Stimulated activated CD8-positive, alpha-beta memory T cell treated with anti-CD3 and anti-CD28 coated beads, Interleukin-4, amount 100 ng/mL, for 24 hours (primary cell): ENCODE results near the gene C11orf98.
A peak's percentile ranks its signal among the peaks of the same experiment; 100 is the strongest.
"Not testable (repeated sequence)": the region's sequence is repeated elsewhere in the genome, so short reads cannot be mapped to it uniquely, and the experiment has no call there.

Source experiments
- DNase-seq: peaks from one replicate; pipeline ENCODE4 v3.0.0-alpha.2; 2020; ENCODE audit warnings: low read depth

C11orf98 gene

GRCh38 chr11:62682518-62682917 lies 17.5 kb upstream of the C11orf98 start:
- no peak for DNase-seq

DNA sequence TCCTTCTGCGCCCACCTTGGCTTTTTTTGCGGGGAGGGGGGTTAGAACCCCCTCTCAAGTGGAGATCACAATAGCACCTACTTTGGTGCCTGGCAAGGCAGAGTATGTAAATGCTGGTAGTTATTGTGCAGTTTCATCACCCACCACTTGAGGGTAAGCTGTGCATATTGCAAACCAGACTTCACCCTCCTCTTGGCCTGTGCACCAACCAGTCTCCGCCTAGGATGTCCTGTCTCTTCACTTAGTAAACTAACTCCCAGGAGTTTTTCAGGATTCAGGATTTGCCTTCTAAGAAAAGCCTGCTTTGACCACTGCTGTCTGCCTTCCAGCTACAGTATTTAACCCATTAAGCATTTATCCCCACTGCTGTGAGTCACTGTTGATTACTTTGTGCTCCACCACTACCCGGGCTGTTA lies 15.8 kb upstream of the C11orf98 start:
- DNase-seq, result no peak

DNA sequence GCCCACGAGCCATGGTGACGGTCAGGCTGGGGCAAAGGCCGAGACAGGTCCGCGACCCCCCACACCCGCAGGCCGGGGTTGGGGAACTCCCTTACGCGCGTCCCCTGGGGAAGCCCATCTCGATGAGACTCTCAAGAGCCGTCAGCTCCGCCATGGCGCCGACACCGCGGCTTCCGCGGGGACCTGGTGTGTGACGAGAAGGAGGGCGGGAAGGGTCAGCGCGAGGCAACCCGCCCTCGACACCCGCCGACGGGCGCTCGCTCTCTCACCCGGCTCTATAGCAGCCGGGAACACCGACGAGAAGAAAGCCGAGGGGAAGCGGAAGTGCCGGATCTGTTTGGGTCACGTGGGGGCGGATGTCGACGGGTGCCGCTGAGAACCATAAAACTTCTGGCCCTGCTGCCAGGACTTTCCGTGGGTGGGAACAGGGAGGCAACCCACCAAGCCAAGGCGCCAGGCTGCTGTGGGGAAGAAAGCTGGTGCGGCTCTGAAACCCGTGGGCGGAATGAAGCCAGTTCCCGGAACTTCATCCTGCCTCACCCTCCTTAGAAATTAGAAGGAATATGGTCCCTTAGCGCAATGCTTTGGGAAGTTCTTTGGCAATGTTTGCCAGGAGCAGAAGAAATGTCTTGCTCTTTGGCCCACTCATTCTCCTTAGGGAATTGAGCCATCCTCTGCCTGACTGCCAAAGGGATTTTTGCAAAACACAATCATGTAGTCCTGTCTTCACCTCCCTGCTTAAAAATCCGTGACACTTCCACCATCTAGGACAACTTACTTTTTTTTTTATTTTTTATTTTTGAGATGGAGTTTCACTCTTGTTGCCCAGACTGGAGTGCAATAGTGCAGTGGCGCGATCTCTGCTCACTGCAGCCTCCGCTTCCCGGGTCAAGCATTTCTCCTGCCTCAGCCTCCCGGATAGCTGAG lies 14.0 kb upstream of the C11orf98 start, which contains the start of gene UBXN1:
UBXN1 (minus strand) TSS at position 304 of the 927 bp plus-strand sequence; CDS start at position 154, 150 bp downstream.
- peak; percentile 83 for DNase-seq

DNA sequence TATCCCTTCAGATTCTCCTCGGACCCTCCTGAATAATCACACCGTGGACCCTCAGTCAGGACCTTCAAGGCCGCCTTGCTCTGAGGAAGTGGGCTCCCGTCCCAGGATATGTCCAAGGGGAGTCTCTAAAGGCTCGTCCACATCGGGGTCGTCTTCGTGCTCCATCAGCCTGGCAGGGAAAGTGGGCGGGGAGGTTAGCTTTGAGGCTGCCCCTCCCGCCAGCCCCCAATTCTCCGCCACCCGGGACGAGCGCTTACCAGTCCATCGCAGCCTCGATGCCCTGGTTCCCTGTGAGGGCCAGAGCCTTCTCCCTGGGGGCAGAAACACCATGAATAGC lies 13.4 kb upstream of the C11orf98 start:
- no peak for DNase-seq

DNA sequence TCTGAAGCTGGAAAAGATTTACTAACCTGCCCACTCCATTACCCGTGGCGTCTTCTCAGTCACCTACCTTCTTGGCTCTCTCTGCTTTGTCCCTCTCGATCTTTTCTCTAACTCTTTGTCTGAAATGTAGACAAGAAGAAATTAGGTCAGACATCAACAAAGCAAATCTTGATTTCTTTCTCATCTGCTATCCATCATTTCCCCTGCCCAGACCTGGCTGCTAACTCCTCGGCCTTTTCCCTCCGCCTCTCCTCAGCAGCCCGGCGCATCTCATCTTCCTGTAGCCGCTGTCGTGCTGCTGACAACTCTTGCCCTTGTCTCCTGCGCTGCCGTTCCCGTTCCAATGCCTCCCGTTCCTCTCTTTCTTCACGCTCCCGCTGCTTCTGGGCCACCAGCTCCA lies 12.7 kb upstream of the C11orf98 start:
- no peak for DNase-seq

- no peak for DNase-seq
Measured at GRCh38 chr11:62677156-62677555, 12.1 kb upstream of the C11orf98 start.

- no peak for DNase-seq
Measured at GRCh38 chr11:62676698-62677097, 11.7 kb upstream of the C11orf98 start.

DNA sequence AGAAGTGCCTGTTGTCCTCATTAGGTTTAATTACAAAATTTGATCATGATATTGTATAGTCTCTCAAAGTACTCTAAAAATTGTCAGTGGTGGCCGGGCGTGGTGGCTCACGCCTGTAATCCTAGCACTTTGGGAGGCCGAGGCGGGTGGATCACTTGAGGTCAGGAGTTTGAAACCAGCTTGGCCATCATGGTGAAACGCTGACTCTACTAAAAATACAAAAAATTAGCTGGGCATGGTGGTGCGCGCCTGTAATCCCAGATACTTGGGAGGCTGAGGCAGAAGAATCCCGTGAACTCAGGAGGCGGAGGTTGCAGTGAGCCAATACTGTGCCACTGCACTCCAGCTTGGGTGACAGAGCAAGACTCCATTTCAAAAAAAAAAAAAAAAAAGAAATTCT lies 10.4 kb upstream of the C11orf98 start:
- DNase-seq, result not testable (repeated sequence)

DNA sequence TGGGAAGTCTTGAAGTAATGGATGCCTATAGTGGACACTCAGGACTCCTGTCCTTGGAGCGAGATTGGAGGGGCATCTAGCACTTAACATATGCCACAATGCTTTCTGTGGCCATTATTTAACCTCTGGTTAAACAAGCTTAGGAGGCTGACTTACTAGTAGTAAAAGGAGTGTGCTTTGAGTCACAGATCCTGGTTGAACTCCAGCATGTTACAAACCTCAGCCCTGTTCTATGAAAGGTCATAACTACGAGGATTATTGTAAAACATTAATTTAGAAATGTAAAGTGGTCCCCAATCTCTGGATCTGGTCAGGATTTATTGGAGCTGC lies 8.2 kb upstream of the C11orf98 start:
- DNase-seq, result no peak

DNA sequence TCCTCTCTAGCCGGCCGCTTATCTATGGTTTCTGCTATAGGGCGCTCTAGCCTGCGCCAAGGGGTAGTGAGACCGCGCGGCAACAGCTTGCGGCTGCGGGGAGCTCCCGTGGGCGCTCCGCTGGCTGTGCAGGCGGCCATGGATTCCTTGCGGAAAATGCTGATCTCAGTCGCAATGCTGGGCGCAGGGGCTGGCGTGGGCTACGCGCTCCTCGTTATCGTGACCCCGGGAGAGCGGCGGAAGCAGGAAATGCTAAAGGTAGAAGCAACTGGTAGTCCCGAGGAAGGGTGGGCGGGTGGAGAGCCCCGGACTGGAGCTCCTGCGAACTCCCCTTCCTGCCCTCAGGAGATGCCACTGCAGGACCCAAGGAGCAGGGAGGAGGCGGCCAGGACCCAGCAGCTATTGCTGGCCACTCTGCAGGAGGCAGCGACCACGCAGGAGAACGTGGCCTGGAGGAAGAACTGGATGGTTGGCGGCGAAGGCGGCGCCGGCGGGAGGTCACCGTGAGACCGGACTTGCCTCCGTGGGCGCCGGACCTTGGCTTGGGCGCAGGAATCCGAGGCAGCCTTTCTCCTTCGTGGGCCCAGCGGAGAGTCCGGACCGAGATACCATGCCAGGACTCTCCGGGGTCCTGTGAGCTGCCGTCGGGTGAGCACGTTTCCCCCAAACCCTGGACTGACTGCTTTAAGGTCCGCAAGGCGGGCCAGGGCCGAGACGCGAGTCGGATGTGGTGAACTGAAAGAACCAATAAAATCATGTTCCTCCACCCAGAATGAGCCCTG lies 6.8 kb upstream of the C11orf98 start, which contains the start of the genes LBHD1 and UQCC3:
LBHD1 (minus strand) TSS at position 660 of the 782 bp plus-strand sequence. CDS start 2,236 bp downstream, outside the sequence.
UQCC3 (plus strand) TSS at position 66 of the 782 bp plus-strand sequence; CDS start at position 139, 73 bp downstream.
- DNase-seq, result peak; percentile 65

- DNase-seq, result no peak
Measured at GRCh38 chr11:62671236-62671607, 6.2 kb upstream of the C11orf98 start.

GRCh38 chr11:62669420-62670161 lies 4.6 kb upstream of the C11orf98 start:
- DNase-seq, result no peak

DNA sequence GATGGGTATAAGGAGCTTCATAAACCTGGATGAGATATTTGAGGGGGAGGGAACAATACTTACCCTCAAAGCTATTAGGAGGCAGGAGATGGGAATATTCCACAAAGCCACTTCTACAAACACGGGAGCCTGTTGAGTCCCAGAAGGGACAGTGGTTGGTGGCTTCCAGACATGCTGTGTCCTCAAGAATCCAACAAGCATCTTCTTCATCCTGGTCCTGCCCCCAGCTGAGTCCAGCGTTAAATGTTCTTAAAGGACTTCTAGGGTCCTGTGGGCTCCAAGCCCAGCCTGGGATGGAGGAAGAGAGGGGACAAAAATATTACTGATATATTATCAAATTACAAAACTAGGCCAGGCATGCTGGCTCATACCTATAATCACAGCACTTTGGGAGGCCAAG lies 2.5 kb upstream of the C11orf98 start:
- no peak for DNase-seq

DNA sequence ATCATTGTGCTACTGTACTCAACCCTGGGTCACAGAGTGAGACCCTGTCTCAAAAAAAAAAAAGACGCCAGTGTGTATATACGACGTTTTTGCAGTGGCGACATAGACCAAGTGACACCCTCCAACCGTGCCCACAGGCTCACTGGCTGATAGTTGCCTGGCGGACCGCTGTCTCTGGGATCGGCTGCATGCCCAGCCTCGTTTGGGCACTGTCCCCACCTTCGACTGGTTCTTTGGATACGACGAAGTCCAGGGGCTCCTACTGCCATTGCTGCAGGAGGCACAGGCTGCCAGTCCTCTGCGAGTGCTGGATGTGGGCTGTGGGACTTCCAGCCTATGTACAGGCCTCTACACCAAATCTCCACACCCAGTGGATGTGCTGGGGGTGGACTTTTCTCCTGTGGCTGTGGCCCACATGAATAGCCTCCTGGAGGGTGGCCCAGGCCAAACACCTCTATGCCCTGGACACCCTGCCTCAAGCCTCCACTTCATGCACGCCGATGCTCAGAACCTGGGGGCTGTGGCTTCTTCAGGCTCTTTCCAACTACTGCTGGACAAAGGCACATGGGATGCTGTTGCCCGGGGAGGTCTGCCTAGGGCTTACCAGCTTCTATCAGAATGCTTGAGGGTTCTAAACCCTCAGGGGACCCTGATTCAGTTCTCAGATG lies 1.4 kb upstream of the C11orf98 start:
- DNase-seq, result no peak

GRCh38 chr11:62665599-62666258 lies 719 bp upstream of the C11orf98 start:
- peak; percentile 58 for DNase-seq

DNA sequence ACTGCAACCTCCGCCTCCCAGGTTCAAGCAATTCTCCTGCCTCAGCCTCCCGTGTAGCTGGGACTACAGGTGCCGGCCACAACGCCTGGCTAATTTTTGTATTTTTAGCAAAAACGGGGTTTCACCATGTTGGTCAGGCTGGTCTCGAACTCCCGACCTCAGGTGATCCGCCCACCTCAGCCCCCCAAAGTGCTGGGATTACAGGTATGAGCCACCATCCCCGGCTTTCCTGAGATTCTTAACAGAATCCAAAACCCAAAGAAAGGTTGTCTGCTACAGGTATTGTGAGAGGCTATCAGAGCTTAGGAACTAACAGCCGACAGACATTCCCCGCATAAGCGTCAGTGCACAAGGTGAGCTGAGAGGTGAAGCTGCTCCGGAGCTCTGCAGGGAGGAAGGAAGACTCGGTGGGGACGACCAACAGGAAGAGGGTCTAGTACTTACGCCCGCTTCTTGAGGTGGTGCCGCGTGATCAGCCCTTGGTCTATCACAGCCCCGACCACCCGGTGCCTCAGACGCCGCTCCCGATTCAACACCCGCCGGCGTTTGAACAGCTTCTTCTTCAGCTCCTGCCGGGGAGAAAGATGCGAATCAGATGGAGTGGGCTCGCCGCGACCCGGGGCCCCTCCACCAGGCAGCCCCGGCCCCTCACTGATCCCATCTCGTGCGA lies 470 bp downstream of the C11orf98 start:
- DNase-seq, result no peak

DNA sequence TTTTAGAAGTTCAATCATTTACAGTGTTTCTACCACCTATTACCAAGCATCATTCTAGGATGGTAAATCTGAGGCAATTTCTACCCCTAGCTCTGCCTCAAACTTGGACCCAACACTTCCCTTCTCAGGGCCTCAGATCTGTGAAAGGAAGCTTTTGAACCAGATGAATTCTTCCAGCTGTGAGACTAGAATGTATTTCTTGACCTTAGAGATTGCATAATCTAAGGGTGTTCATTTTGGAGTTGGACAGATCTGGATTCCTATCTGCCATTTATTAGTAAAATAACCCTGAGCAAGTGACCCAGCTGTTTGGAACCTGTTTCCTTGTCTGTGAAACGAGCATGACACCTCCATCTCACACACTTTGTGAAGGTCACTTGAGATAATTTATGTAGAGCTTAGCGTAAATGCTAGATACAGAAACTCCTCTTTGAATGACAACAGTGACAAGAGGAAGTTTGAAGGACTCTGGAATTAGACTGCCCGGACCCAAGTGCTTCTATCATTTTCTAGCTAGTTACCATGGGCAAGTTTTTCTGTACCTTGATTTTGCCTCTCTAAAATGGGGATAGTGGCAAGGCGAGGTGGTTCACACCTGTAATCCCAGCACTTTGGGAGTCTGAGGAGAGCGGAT lies 8.1 kb downstream of the C11orf98 start:
- no peak for DNase-seq

DNA sequence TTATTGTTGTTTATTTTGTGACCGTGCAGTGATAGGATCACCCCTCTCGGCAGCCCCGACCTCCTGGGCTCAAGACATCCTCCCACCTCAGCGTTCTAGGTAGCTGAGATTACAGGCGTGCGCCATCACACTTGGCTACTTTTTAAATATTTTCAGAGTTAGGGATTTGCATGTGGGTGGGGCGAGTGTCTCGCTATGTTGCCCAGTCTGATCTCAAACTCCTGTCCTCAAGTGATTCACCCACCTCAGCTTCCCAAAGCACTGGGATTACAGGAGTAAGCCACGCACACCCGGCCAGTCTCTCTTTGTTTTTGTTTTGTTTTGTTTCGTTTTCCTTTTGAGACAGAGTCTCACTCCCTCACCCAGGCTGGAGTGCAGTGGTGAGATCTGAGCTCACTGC lies 10.7 kb downstream of the C11orf98 start:
- no peak for DNase-seq

GRCh38 chr11:62652161-62653006 lies 12.6 kb downstream of the C11orf98 start:
- no peak for DNase-seq
